NCI-H146 treated with DMSO at 0.1 percent for 48 hours (cell line): Measurements from ENCODE around the gene IKZF5.

Experiments
- DNase-seq: peaks from one replicate; lab custom pipeline; 2025; ENCODE audit not compliant: unreplicated experiment; lab: John Stamatoyannopoulos, UW

Gene IKZF5, protein sequence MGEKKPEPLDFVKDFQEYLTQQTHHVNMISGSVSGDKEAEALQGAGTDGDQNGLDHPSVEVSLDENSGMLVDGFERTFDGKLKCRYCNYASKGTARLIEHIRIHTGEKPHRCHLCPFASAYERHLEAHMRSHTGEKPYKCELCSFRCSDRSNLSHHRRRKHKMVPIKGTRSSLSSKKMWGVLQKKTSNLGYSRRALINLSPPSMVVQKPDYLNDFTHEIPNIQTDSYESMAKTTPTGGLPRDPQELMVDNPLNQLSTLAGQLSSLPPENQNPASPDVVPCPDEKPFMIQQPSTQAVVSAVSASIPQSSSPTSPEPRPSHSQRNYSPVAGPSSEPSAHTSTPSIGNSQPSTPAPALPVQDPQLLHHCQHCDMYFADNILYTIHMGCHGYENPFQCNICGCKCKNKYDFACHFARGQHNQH

DNA sequence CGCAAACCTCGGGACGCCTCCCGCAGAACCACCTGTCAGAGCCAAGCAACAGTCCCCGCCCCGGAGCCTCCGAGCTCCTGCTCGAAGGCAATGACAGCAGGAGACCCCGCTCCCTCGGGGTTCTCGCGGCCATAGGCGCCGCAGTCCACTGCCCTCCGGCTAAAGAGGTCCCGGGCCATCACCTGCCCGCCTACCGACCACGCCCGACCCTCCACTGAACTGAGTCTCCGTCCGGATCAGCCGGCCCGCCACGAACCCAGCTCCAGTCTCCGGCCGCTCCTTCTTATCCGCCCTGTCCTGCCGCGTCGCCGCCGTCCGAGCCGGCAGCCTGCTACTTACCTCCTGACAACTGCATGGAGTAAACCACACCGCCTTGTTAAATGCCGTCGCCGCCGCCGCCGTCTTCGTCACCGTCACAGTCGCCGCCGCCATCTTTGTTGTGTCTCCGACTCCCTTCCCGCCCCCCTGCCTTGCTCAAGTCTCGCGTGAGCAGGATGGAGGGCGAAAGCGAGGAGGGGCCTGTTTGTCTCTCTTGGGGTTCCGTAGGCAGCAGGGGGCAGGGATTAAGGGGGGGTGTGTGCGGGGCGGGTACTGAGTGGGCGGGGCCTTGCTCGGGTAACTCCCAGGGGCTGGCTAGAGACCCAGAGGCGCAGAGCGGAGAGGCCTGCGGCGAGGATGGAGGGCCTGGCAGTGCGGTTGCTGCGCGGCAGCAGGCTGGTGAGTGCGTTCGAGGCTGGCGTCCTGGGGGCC lies at the start of gene IKZF5, which contains the start of gene ACADSB:
TSS of gene IKZF5 (minus strand) at position 441 of the 750 bp plus-strand sequence. CDS start 10,170 bp downstream, outside the sequence.
TSS of gene ACADSB (plus strand) at position 652 of the 750 bp plus-strand sequence. CDS start at position 676, 24 bp downstream.
- DNase-seq = peak; percentile 89

DNA sequence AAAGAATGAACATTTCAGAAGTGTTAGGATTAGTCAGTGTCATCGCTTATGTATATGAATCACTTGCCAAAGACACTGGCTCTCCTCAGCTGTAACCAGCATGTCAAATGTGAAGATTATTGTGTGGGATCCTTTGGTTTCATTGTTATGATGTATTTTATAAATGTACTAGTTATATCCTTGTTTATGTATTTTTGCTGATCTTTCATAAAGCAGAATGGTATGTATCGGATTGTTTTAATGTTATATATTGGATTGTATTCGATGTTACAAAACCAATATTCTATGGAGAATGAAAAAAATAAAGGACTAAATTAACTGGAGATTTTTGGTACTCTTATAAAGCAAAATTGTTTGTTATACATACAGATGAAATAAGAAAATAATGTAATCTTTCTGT lies 49.4 kb upstream of the IKZF5 start:
- no peak for DNase-seq

DNA sequence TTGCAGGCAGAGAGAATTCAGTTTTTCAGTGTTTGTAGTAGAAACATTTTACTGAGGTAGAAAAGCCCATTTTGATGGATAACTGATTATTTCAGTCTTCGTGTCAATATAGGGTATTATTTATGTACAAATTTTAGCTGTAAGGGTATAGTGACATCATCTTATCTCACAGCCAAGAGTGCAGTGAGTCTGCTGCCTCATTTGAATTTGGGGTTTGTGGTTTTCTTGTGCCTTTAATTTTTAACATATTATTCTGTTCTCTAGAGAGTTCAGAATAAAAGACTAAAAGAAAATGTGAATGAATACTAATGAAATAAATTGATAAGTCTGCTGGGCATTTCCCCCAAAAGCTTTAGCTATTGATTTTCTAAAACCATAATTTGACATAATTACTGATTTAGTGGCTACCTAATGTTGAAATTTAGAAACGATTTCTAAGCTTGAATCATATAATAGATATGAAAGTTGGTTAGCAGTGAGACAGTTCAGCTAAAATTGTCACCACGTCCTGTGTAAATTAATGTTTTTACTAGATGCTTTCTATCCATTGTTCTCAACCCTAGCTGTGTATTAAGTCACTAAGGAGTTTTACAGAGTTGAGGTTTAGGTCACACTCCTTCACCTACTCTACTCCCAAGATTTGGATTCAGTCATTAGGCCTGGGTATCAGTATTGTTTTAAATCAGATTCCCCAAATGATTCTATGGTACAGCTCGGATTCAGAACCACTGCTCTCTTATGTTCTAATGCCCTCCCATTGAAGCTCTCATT lies 37.6 kb upstream of the IKZF5 start:
- DNase-seq = no peak

DNA sequence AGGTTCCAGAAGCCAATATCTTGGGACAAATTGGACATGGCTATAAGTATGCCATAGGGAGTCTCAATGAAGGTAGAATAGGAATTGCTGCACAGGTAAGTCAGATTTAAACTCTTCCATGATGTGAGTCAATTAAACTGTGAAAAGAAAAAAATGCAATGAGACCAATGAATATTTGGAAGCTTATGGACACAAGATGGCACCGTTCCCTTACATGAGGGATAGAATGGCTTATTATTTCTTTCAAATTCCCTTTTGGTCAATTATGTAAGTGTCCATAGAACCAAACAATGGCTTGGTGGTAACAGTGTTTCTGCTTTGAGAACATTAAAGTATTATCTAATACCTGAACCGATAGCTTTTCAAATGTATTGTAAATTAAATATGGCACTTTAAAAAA lies 35.8 kb upstream of the IKZF5 start:
- DNase-seq = peak; percentile 73

DNA sequence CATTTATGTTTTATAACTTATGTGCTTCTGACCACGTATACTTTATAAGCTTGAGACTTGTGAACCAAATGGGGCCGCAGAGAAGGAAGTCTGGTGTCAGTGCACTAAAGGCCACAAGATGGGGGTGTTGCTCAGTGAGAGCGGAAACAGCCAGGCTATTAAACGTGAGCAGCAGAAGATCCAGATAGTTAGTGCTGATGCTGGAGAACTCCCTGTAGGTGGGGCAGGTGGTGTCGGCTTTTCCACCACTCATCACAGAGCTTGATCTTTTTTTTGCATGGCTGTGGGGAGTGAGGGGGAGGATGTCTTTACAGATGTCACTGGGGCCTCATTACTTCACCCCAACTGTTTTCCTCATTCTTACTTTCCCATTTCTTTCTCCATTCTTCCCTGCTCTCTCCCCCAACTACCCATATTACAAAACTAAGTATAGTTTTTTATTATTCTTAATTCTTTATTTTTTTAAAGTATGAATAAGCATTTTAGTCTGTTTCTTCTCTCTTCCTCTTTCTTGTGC lies 34.9 kb upstream of the IKZF5 start:
- peak; percentile 76 for DNase-seq

DNA sequence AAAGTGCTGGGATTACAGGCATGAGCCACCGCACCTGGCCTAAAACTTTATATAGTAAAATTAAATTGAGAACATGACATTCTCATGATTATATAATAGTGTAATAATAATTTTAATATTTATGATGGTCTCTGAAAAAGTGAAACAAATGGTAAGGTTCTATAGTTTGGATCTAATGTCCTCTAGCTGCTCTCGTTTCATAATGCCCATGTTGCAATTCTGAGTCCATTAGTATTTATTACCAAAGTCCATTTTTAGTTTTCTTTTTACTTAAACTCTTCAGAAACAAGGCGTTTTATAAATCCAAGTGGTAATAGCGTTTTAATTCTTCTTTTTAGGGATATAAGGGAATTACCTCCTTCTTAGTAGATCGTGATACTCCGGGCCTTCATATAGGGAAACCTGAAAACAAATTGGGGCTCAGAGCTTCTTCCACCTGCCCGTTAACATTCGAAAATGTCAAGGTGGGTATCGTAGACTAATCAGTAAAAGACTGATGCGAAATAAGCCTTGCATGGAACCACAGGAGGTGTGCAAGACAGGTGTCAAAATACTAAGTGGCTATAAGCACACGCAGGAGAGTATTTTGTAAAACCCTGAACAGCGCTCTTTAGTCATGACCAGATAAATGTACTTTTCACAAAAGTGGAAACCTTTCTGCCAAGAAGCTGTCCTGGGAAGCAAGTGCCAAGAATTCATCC lies 34.3 kb upstream of the IKZF5 start:
- DNase-seq = no peak

DNA sequence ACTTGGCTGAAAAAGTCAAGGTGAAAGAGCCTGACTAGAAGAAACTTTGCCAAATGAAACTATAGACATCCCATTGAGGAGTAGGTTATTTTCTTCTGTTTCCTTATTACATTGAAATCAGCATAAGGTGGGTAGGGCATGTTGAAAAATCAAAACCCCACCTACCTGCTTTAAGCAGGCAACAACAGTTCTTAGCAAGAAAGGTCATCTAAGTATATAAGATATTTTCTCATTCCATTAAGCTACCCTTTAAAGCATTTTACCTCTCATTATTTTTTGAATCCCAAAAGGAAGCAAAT lies 31.0 kb upstream of the IKZF5 start:
- no peak for DNase-seq

DNA sequence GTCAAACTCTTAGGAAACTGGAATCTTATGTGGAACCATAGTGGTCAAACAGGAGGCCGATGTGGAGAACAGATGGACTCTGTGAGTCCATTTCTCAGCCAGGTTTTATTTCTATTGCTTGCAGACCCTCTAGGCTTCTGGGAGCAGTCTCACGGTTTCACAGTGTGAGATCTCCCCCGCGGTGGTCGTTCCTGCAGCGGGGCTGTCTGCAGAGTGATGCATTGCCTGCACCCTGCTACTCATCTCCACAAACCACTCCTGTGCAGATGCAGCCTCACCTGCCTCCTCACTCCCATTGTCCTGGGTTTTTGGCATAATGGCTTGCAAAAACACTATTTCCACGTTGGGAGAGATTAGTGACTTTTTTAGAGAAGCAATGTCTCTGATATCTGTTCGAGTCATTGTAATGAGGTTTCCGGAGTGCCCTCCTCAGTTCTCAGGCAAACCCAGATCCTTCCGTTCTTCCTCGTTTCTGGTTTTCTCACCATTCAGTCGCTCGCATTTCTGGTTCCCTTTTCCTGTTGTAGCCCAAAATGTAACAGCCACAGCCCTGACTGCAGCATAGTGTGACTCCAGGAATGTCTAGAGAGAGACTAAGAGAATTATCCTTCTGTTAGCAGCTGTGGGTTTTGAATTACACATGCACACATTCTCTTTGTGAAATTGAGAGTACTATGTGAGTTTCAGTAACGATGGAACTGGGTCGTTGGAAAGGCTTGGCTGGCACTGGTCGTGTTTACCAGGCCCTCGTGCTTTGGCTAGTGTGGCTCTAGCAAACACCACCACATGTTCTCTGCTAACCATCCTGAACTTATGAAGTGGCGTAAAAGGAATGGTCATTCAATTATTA lies 30.4 kb upstream of the IKZF5 start:
- no peak for DNase-seq

DNA sequence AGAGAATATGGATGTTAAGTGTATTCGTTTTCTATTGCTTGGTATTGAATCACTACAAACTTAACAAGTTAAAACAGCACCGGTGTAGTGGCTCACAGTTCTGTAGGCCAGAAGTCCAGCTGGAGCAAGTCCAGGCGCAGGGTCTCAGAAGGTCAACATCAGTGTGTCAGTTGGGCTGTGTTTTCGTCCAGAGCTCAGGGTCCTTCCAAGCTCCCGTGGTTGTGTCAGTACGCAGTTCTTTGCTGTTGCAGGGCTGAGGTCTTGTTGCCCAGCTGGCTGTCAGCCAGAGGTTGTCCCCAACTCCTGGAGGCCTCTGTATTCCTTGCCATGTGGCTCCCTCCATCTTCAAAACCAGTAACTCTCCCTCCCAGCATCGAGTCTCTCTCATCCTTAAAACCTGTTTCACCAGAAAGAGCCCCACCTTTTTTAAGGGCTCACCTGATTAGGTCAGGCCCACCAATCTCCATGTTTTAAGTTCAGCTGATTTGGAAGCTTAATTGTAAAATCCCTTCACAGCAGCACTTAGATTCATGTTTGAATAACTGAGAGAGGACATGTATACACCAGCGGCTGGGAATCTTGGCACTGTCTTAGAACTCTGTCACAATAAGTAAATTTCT lies 27.0 kb upstream of the IKZF5 start:
- no peak for DNase-seq

DNA sequence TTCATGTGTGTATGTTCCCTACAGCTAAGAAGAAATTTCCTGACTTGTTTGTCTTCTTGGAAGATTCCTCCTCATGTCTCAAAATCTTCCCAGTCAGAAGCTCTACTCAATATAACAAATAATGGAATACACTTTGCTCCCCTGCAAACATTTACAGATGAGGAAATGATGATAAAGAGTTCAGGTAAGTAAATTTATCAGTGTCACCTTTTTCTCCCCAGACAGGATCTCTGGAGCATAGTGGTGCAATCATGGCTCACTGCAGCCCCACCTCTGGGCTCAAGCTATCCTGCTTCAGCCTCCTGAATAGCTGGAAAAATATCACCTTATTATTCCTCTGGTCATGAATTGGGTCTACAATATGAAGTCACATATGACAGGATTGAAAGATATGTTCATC lies 25.7 kb upstream of the IKZF5 start:
- no peak for DNase-seq

DNA sequence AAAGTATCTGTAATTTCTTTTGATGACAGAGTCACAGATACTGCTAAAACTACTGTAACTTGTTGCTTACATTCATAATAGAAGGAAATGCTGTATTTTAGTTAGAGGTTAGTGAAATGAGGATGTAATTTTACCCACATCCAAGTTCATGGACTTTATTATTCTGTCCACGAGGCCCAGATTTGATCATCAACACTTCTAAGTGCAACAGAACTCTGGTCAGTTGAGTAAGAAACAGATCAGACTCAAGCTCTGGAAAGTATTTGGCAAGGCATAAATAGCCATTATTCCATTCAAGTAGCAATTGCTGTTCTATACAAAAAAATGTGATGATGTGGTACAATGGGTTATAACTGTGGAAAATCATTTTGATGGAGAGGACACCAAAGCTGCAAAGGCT lies 22.5 kb upstream of the IKZF5 start:
- no peak for DNase-seq

DNA sequence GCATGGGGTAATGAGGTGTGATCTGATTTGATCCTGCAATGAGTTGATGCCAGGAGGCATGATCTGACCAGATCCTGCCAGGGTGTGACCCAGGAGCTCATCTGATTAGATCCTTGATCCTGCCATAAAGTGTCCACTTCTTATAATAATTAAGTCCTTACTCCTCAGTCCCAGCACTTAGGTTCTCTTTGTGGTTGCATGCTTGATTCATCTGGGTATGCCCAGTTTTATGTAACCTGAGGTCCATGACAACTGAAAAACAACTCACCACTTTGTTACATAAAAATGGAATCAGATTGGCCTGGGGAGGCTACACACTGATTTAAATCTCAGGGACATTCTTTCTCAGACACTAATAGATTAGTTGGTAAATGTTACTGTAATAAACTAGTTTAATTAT lies 19.3 kb upstream of the IKZF5 start:
- no peak for DNase-seq

DNA sequence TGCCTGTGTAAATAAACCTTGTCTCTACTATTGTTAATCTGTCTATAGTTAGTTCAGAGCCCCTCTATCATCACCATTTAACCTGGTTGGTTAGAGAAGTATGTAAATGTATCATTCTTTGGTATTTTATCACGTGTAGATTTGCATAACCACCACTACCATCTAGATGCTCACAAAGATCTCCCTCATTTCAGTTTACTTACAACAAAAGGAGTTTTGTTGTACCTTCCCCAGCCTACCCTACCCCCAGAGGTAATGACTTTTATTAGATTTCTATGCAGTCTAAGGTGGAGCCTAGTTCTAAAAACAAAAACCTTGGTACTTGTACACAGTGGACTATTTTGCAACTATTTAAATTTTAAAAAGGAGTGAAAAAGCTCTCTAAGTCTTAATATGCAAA lies 17.7 kb upstream of the IKZF5 start:
- DNase-seq = no peak

DNA sequence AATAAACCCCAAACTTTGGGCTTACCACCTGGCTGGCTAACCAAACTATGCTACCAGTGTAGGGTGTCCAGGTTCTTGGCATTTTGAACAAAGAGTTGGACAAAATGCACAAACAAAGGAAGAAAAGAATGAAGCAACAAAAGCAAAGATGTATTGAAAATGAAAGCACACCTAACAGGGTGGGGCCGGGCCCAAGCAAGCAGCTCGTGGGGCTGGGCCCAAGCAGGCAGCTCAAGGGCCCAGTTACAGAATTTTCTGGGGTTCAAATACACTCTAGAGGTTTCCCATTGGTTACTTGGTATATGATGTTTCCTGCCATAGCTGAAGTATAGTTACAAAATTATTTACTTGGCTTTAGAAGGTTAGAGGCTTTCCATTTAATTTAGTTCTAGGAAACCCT lies 15.9 kb upstream of the IKZF5 start:
- no peak for DNase-seq

DNA sequence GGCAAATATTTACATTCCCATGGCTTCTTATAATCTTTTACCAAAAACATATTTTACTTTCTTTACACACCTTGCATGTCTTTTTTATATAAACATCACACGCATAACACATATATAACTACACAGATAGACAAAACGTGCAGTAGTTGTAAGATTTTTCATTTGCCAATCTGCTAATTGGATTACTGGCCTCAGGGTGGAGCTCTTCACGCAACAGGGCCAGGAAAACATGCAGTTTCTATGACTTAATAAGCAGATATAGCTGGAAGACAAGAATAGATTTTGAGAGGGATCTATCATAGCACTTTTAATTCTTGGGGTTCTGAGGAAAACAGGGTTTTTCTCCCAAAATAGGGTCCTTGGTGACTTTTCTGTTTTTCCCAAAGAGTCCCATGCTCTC lies 12.9 kb upstream of the IKZF5 start:
- peak; percentile 7 for DNase-seq

DNA sequence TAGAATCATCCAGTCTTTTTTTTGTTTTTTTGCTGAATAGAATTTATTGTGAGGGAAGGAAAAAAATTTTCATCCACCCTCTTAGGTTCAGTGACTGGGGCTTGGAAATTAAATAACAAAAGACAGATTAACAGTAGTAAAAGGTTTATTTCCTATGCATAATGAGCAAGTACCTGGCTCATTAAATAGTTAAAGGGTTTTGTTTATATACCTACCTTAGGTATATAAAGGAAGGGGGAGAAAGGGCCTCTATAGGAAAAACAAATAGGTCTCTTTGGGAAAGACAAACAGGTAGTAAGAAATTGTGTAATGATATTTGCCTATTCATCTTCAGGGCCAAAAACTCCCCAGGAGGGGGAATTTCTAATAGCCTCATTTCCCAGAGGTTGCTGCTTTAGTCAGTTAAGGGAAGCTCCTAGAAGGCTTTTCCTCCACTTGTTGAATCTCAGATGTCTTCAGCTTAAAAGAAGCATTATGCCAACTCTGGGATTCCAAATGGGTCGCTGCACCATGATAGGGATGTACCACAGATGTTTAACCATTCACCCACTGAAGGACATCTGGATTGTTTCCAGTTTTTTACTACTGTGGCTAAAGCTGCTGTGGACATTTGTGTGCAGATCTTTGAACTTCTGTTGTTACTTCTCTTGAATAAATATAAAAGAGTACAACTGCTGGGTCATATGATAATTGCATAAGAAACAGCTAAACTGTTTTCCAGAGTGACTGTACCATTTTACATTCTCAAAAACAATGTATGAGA lies 11.5 kb upstream of the IKZF5 start:
- DNase-seq = peak; percentile 70

DNA sequence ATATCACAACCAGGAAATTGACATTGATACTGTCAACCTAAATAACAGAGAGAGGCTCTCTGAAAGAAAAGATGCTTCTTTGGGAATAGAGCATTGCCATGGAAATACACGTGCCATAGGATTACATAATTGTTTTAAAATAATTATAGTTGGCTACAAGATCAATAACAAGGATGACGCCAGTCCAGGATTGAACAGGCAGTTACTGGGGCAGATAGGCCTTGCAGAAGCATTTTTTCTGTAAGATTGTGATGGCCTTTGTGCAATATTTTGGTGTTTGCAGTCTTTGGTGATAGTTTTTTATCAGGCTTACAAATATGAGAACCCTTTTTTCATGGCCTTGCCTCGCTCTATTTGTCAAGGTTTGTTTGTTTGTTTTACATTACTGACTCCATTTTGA lies 10.7 kb upstream of the IKZF5 start:
- DNase-seq = no peak

DNA sequence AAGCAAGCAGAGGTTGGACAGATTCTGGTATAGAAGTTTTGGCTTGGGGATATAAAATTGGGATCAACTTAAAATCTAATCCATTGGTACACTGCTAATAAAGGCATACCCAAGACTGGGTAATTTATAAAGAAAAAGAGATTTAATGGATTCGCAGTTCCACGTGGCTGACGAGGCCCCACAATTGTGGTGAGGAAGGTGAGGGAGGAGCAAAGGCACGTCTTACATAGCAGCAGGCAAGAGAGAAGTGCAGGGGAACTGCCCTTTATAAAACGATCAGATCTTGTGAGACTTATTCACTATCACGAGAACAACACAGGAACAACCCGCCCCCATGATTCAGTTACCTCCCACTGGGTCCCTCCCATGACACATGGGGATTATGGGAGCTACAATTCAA lies 9.9 kb upstream of the IKZF5 start:
- DNase-seq = no peak
